Spleen (tissue), 11 donors: ENCODE data around the gene PPP2R2B. TPM values are rescaled to one million over a fixed set of nuclear protein-coding genes. Genes with fewer than 3 reads are reported as not detected.

Experiments used
- DNase-seq: peaks from one replicate; pipeline ENCODE4 v3.0.0-alpha.2; 2020
- H3K27ac ChIP-seq, 8 donors: fragments of 200-600 bp; sonication (generic) in 7 of 8; 1 replicate in 4 of 8; 2 replicates in 4 of 8; pipeline versions ENCODE4 v1.5.0 to v1.8.0; 2016 to 2021; ENCODE audit warnings: inconsistent platforms in 4 of 8, mild to moderate bottlenecking in 4 of 8, moderate library complexity in 1 of 8
- H3K27me3 ChIP-seq, 7 donors: fragments of 200-600 bp; sonication (generic) in 6 of 7; replicated peaks in 1 of 7; 1 replicate in 4 of 7; 2 replicates in 3 of 7; pipeline versions ENCODE4 v1.5.0 to v1.8.0; 2016 to 2021; ENCODE audit warnings: inconsistent platforms in 3 of 7, mild to moderate bottlenecking in 1 of 7
- H3K36me3 ChIP-seq, 6 donors: fragments of 200-600 bp; sonication (generic) in 5 of 6; 1 replicate in 4 of 6; 2 replicates in 2 of 6; pipeline versions ENCODE4 v1.5.0 to v1.8.0; 2016 to 2021; ENCODE audit warnings: inconsistent platforms in 2 of 6
- H3K4me1 ChIP-seq, 6 donors: fragments of 200-600 bp; sonication (generic) in 5 of 6; 1 replicate in 3 of 6; 2 replicates in 3 of 6; pipeline versions ENCODE4 v1.5.0 to v1.8.0; 2016 to 2021; ENCODE audit warnings: inconsistent platforms in 3 of 6
- H3K4me3 ChIP-seq, 8 donors: fragments of 200-600 bp; sonication (generic) in 7 of 8; 1 replicate in 4 of 8; 2 replicates in 4 of 8; pipeline versions ENCODE4 v1.5.0 to v1.8.0; 2016 to 2021; ENCODE audit warnings: inconsistent platforms in 4 of 8, mild to moderate bottlenecking in 4 of 8, moderate library complexity in 2 of 8
- H3K9me3 ChIP-seq, 8 donors: fragments of 200-600 bp; sonication (generic) in 7 of 8; 1 replicate in 4 of 8; 2 replicates in 4 of 8; pipeline versions ENCODE4 v1.5.0 to v1.8.0; 2016 to 2021; ENCODE audit warnings: inconsistent platforms in 4 of 8
- POLR2A ChIP-seq, 3 donors: fragments of 450-650 bp; IDR thresholded peaks; one replicate each; pipeline ENCODE4 v1.5.1; 2017; ENCODE audit warnings: antibody characterized with exemption in 3 of 3, mild to moderate bottlenecking in 1 of 3
- POLR2AphosphoS5 ChIP-seq, 3 donors: sonication (generic); formaldehyde crosslinking; IDR thresholded peaks; one replicate each; pipeline ENCODE4 v1.5.1; 2017; ENCODE audit warnings: antibody characterized with exemption in 3 of 3
- WGBS, 5 donors: extraction: QIAGEN DNeasy Blood & Tissue Kit in 3 of 5; methylation state at CpG; one replicate each; pipeline versions ENCODE4 v1.1.5 to v1.1.7; 2013 to 2018; 5-methylcytosine and 5-hydroxymethylcytosine counted together
- intact Hi-C: fragments of 100-400 bp; cut with DNase I; formaldehyde crosslinking; loops from one replicate; pipeline ENCODE4 v1.15.0; 2023; ENCODE audit warnings: low total_unique reads
- polyA plus RNA-seq, 3 donors: library from polyadenylated mRNA; stranded (reverse); fragments of 200-250 nt; gene quantifications; one replicate each; pipeline ENCODE4 v1.2.1, GENCODE V29; 2013
- total RNA-seq, 7 donors: library from RNA; depleted of rRNA in 3 of 7; stranded (reverse); fragments of >200 nt in 3 of 7; fragmentation: NEBNext Ultra II Directional in 4 of 7; extraction: Animal tissue kit (Norgen Biotek cat#: 25700) in 4 of 7; gene quantifications; one replicate each; pipeline versions ENCODE4 v1.1.0 to v1.2.1, GENCODE V29; 2016 to 2021
- TF ChIP-seq, protein P1 (sequence below), 11 experiments: fragments of 200-600 bp in 7 of 11; fragments of 450-650 bp in 4 of 11; sonication (generic) in 4 of 11; IDR thresholded peaks in 8 of 11; conservative IDR thresholded peaks in 3 of 11; 1 replicate in 7 of 11; 2 replicates in 4 of 11; pipeline versions ENCODE4 v1.4.0 to v1.8.0; 2016 to 2021; ENCODE audit warnings: antibody characterized with exemption in 11 of 11, inconsistent platforms in 4 of 11, mild to moderate bottlenecking in 1 of 11
- donor health status: healthy with polysubstance abuse.
- donor health status: DM: no; HTN: no; CAD: no; lungs with moderate emphysema.
- donor health status: DM: no; HTN: no; CAD: no.
- donor health status: Bipolar disorder and iron deficiency.
- donor health status: healthy.
- donor health status: DM: no; HTN: no; CAD: no.
- donor health status: DM: yes; HTN: yes; CAD: no.

Gene PPP2R2B
- total and polyA plus RNA-seq, 10 donors: 0.17 to 9.3 (median 4.1) TPM

GRCh38 chr5:146626936-146627335 lies 251.6 kb downstream of the PPP2R2B start:
- WGBS, 5 donors: 50 to 91% (median 70%) methylated on average over 1 of the region's 1 CpG
- no peaks in the 10 kb centered on the region for H3K4me1 ChIP-seq
- TF ChIP-seq POLR2AphosphoS5 (IDR thresholded peaks at IDR 0.05) (no peak), POLR2A (IDR thresholded peaks at IDR 0.05) (no peak)
- TF ChIP-seq, protein P1, sequence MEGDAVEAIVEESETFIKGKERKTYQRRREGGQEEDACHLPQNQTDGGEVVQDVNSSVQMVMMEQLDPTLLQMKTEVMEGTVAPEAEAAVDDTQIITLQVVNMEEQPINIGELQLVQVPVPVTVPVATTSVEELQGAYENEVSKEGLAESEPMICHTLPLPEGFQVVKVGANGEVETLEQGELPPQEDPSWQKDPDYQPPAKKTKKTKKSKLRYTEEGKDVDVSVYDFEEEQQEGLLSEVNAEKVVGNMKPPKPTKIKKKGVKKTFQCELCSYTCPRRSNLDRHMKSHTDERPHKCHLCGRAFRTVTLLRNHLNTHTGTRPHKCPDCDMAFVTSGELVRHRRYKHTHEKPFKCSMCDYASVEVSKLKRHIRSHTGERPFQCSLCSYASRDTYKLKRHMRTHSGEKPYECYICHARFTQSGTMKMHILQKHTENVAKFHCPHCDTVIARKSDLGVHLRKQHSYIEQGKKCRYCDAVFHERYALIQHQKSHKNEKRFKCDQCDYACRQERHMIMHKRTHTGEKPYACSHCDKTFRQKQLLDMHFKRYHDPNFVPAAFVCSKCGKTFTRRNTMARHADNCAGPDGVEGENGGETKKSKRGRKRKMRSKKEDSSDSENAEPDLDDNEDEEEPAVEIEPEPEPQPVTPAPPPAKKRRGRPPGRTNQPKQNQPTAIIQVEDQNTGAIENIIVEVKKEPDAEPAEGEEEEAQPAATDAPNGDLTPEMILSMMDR (IDR thresholded peaks at IDR 0.05 in 8 of 11, conservative IDR thresholded peaks at IDR 0.05 in 3 of 11): no peak
- intact Hi-C loops: no loop called here
- no peak for DNase-seq
- no peaks in the 10 kb centered on the region for H3K9me3 ChIP-seq
- H3K4me3 ChIP-seq: no peak overlapping the region
- H3K36me3 ChIP-seq: no peaks in the 10 kb centered on the region
- H3K27ac ChIP-seq: no peak overlapping the region
- no peaks in the 10 kb centered on the region for H3K27me3 ChIP-seq

- H3K36me3 ChIP-seq: no peaks in the 10 kb centered on the region
- H3K4me1 ChIP-seq: no peaks in the 10 kb centered on the region
- no peak overlapping the region for H3K4me3 ChIP-seq
- H3K27me3 ChIP-seq: no peaks in the 10 kb centered on the region
- H3K9me3 ChIP-seq: no peaks in the 10 kb centered on the region
- no peak for TF ChIP-seq POLR2AphosphoS5 (IDR thresholded peaks at IDR 0.05)
- TF ChIP-seq POLR2A (IDR thresholded peaks at IDR 0.05): no peak
- TF ChIP-seq, protein P1 (IDR thresholded peaks at IDR 0.05 in 8 of 11, conservative IDR thresholded peaks at IDR 0.05 in 3 of 11): no peak
- WGBS, 5 donors: 69 to 84% (median 74%) methylated on average over 2 of the region's 2 CpGs
- no peak for DNase-seq
- intact Hi-C loops: no loop called here
- H3K27ac ChIP-seq: no peak overlapping the region
Measured at GRCh38 chr5:146624179-146624578, 254.4 kb downstream of the PPP2R2B start.

GRCh38 chr5:146623666-146624065 lies 254.9 kb downstream of the PPP2R2B start:
- intact Hi-C loops: no loop called here
- H3K27me3 ChIP-seq: no peaks in the 10 kb centered on the region
- no peaks in the 10 kb centered on the region for H3K4me1 ChIP-seq
- 63 to 76% (median 65%) methylated on average over 4 of the region's 4 CpGs for WGBS, 5 donors
- no peaks in the 10 kb centered on the region for H3K36me3 ChIP-seq
- TF ChIP-seq, protein P1 (IDR thresholded peaks at IDR 0.05 in 8 of 11, conservative IDR thresholded peaks at IDR 0.05 in 3 of 11): no peak
- TF ChIP-seq POLR2AphosphoS5 (IDR thresholded peaks at IDR 0.05): no peak
- DNase-seq: no peak
- no peak overlapping the region for H3K4me3 ChIP-seq
- no peaks in the 10 kb centered on the region for H3K9me3 ChIP-seq
- H3K27ac ChIP-seq: no peak overlapping the region

- H3K27me3 ChIP-seq: no peaks in the 10 kb centered on the region
- H3K4me1 ChIP-seq: no peaks in the 10 kb centered on the region
- H3K27ac ChIP-seq: no peak overlapping the region
- no peak overlapping the region for H3K4me3 ChIP-seq
- no peak for DNase-seq
- no peak for TF ChIP-seq POLR2A (IDR thresholded peaks at IDR 0.05)
- no peak for TF ChIP-seq POLR2AphosphoS5 (IDR thresholded peaks at IDR 0.05)
- TF ChIP-seq, protein P1 (IDR thresholded peaks at IDR 0.05 in 8 of 11, conservative IDR thresholded peaks at IDR 0.05 in 3 of 11): no peak
- intact Hi-C loops: no loop called here
- WGBS, 5 donors: 78 to 87% (median 85%) methylated on average over 5 of the region's 5 CpGs
- H3K36me3 ChIP-seq: no peaks in the 10 kb centered on the region
- H3K9me3 ChIP-seq: no peaks in the 10 kb centered on the region
Measured at GRCh38 chr5:146623009-146623408, 255.5 kb downstream of the PPP2R2B start.
